ENCODE data around the gene TOP3A. TPM values are rescaled to one million over a fixed set of nuclear protein-coding genes. Genes with fewer than 3 reads are reported as not detected.

TOP3A gene
- total RNA-seq, 1 experiment from 2014 or later: 31.3 TPM

DNA sequence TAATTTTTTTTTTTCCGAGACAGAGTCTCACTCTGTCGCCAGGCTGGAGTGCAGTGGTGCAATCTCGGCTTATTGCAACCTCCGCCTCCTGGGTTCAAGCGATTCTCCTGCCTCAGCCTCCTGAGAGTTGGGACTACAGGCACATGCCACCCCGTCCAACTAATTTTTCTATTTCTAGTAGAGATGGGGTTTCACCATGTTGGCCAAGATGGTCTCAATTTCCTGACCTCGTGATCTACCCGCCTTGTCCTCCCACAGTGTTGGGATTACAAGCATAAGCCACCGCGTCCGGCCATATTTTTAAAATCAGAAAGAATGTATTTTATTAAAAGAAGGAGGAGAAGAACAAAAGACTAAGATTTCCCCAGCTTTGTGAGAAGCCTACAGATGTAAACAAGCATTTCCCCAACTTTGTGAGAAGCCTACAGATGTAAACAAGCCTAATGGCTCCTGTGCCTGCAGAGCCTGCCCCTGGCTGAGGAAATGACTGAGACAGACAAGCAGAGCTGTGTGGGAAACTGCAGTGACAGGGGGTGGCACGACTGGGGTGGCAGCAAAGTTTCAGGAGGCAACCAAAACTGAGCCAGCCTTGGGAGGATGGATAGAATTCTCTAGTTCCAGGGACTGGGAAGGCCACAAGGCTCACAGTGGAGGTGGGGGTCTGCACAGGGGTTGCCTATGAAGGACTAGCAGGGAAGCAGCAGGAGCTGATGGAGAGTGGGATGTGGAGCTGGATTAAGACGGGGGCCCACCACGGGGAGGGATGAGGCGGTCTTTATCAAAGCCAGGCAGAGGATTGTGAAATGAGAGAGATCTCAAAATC lies 22.9 kb downstream of the TOP3A start:
- in situ Hi-C loops (cut with HindIII; ENCODE audit: low sequenced_read_pairs): no loop called here
- no peak for DNase-seq (ENCODE audit: low spot score)

- in situ Hi-C loops (cut with HindIII; ENCODE audit: low sequenced_read_pairs): no loop called here
These were observed 29.5 kb downstream of the TOP3A start for GRCh38 chr17:18285296-18285695.

DNA sequence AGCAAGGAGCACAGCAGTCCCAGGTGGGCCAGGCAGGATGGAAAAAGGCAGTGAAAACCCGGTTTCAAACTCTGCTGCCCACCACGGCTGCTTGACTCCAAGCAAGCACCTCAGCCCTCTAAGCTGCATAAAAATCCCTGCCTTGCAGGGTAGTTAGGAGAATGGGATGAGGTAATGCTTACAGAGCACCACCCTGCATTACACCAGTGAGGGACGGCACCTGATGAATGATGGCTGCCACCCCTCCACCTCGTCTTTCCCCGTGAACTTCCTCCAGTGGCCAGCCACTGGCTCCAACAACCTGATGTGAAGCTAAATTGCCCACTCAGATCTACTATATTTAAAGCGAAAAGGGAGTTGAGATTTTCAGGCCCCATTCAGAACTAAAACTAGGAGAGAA lies 33.0 kb downstream of the TOP3A start:
- in situ Hi-C loops (cut with HindIII; ENCODE audit: low sequenced_read_pairs): no loop called here
- DNase-seq (ENCODE audit: low spot score): no peak

More at GRCh38 chr17:18285296-18285695, 29.5 kb downstream of the TOP3A start:
- DNase-seq (ENCODE audit: low spot score): no peak

DNA sequence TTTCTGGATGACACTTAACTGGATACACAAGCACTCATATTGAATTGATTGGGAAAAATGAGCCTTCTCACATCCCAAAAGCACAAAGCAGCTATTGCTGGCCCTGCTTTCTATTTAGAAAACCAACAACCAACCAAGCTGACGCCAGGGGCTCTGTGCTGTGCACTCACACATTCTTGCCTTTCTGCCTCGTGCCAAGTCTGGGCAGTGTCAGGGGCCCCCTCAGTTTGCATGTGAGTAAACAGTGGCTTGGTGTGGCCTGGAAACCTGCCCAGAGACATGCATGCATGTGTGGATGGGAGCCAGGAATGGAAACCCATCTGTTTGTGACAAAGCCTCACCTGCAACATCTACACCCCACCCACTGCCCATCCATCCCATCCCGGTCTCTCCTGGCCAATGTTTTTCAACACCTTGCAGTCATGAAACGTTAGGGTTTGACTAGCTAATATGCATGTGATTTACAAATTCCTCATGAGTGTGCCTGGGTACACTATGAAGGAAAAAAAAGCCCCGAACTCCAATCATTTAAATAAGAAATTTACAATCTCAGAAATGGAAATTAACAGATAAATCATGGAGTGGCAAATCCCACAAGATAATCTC lies 33.9 kb downstream of the TOP3A start:
- DNase-seq (ENCODE audit: low spot score): peak; percentile 27
- in situ Hi-C loops (cut with HindIII; ENCODE audit: low sequenced_read_pairs): no loop called here

- no peak for DNase-seq (ENCODE audit: low spot score)
- in situ Hi-C loops (cut with HindIII; ENCODE audit: low sequenced_read_pairs): no loop called here
These were observed 34.5 kb downstream of the TOP3A start for GRCh38 chr17:18280249-18280648.

DNA sequence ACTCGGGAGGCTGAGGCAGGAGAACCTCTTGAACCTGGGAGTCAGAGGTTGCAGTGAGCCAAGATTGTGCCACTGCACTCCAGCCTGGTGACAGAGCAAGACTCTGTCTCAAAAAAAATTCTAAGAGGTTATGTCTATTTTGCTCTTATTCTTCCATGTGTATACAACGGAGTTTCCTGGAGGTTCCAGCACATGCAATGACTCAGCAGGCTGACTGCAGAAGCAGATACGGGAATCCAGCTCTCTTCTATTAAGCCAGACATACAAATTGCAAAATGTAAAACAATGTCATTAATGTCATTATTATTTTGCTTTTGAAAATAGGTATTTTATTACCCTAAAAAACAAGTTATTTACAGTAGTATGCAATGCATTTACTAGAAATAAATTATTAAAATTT lies 35.9 kb downstream of the TOP3A start:
- in situ Hi-C loops (cut with HindIII; ENCODE audit: low sequenced_read_pairs): no loop called here
- DNase-seq (ENCODE audit: low spot score): no peak

DNA sequence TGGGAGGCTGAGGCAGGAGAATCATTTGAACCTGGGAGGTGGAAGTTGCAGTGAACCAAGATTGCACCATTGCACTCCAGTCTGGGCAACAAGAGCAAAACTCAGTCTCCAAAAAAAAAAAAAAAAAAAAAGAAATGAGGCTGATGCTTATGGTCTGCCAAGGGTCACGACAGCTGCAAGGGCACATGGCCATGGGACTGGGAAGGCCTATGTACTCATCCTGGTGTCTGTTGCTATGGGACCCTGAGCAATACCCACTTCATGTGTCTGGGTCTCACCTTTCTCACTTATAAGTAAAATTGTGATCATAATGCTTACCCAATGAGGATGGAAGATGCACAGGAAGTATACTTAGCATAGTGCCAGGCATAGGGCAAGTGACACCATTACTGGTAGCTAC lies 37.7 kb downstream of the TOP3A start:
- in situ Hi-C loops (cut with HindIII; ENCODE audit: low sequenced_read_pairs): no loop called here
- no peak for DNase-seq (ENCODE audit: low spot score)

DNA sequence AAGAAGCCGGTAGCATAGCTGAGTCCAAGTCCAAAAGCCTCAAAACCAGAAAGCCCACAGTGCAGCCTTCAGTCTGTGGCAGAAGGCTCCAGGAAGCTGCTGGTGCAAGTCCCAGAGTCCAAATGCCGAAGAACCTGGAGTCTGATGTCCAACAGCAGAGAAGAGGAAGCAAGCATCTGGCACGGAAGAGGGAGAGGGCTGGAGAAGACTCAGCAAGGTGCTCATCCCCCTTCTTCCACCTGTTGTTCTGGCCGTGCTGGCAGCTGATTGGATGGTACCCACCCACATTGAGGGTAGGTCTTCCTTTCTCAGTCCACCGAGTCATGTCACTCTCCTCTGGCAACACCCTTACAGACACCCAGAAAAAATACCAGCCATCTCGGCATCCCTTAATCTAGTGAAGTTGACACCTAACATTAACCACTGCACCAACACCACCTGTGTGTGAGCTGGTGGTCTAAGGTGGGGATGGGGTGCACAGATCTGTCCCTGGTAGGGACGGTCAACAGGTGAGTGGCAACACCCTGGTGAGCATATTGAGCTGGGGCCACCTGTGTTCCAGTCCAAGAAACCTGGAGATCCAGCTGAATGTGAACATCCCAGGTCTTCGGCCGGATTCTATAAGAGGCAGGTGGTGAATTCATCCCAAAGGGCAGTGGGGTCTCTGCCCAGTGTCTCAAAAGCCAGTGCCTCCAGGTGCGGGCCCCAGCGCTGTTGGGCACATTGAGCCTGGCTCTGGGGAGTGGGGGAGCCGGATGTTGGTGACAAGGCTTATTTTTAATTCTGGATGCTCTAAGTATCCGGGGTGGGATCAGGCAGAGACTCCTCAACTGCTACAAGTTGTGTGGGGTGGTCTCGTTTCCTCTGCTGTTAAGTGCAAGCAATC lies 44.5 kb downstream of the TOP3A start:
- in situ Hi-C loops (cut with HindIII; ENCODE audit: low sequenced_read_pairs): no loop called here
- DNase-seq (ENCODE audit: low spot score): no peak

GRCh38 chr17:18267927-18268711 lies 46.7 kb downstream of the TOP3A start:
- in situ Hi-C loops (cut with HindIII; ENCODE audit: low sequenced_read_pairs): no loop called here
- no peak for DNase-seq (ENCODE audit: low spot score)

DNA sequence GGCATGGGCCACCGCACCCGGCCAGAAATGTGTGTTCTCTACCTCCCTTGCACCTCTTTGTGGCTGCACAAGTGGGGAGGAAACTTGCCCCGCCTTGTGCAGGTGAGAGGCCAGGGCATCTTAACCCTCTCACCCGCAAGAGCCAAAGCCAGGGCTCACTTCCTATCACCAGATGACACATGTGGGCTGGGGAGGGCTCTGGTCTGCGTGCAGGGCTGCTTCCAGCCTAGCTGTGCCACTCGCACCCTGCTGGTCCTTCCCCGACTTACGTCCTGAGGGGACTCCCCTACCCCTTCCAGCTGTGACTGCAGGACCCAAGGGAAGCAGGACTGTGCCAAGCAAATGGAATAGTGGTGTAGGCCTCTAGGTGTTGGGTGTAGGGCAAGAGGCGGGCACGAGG lies 47.4 kb downstream of the TOP3A start:
- no peak for DNase-seq (ENCODE audit: low spot score)
- in situ Hi-C loops (cut with HindIII; ENCODE audit: low sequenced_read_pairs): no loop called here

- in situ Hi-C loops (cut with HindIII; ENCODE audit: low sequenced_read_pairs): no loop called here
- DNase-seq (ENCODE audit: low spot score): no peak
These were observed 50.7 kb downstream of the TOP3A start for GRCh38 chr17:18263885-18264682.

DNA sequence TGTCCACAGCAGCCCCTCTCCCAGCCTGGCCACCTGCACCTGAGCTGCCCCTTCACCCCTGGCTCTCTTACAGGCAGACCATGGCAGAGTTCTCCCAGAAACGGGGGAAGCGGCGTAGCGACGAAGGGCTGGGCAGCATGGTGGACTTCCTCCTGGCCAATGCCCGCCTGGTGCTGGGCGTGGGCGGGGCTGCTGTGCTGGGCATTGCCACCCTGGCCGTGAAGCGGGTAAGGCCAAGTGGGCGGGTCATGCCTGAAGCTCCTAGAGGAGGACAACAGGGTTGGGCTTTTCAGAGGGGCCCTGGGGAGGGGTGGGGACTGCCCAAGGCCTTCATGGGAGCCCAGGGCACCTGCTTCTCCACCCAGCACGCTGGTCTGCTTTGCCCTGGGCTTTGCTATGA lies 52.2 kb downstream of the TOP3A start:
- in situ Hi-C loops (cut with HindIII; ENCODE audit: low sequenced_read_pairs): no loop called here
- DNase-seq (ENCODE audit: low spot score): no peak

- in situ Hi-C loops (cut with HindIII; ENCODE audit: low sequenced_read_pairs): no loop called here
- no peak for DNase-seq (ENCODE audit: low spot score)
These were observed 52.7 kb downstream of the TOP3A start for GRCh38 chr17:18262111-18262510.

- in situ Hi-C loops (cut with HindIII; ENCODE audit: low sequenced_read_pairs): no loop called here
- no peak for DNase-seq (ENCODE audit: low spot score)
These were observed 53.1 kb downstream of the TOP3A start for GRCh38 chr17:18261659-18262058.

DNA sequence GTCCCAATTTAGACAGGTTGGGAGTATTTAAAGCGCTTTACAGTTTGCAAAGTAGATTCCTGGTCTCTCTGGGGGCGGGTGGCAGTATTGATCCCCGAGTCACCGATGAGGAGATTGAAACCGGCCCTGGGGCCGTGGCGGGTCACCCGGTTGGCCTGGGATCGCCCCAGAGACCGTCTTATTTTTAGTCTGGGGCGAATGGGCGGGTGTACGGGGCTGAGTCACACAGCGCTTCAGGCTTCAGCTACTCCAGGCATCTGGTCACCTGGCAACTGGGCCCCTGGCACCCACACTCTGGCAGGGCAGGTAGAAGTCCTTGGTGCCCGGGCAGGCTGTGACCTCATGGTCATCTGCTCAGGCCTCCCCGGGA lies 53.7 kb downstream of the TOP3A start:
- DNase-seq (ENCODE audit: low spot score): peak; percentile 45
- in situ Hi-C loops (cut with HindIII; ENCODE audit: low sequenced_read_pairs): no loop called here

- peak; percentile 98 for DNase-seq (ENCODE audit: low spot score)
- in situ Hi-C loops (cut with HindIII; ENCODE audit: low sequenced_read_pairs): no loop called here
These were observed 54.3 kb downstream of the TOP3A start, which contains the start of gene MIEF2 for GRCh38 chr17:18260332-18261145. MIEF2 (plus strand) TSS chr17:18260662; CDS start chr17:18262721, 2,059 bp downstream.

GRCh38 chr17:18259621-18260331 lies 55.0 kb downstream of the TOP3A start:
- in situ Hi-C loops (cut with HindIII; ENCODE audit: low sequenced_read_pairs): no loop called here
- DNase-seq (ENCODE audit: low spot score): no peak
